Raji (cell line): ENCODE measurements around the gene NCK2.

Experiments
- POLR2A ChIP-seq: IDR thresholded peaks from 2 replicates; pipeline ENCODE4 v1.6.1; 2011; ENCODE audit warnings: low read depth, low read length, control low read depth; ENCODE audit not compliant: insufficient read depth

NCK2 gene

DNA sequence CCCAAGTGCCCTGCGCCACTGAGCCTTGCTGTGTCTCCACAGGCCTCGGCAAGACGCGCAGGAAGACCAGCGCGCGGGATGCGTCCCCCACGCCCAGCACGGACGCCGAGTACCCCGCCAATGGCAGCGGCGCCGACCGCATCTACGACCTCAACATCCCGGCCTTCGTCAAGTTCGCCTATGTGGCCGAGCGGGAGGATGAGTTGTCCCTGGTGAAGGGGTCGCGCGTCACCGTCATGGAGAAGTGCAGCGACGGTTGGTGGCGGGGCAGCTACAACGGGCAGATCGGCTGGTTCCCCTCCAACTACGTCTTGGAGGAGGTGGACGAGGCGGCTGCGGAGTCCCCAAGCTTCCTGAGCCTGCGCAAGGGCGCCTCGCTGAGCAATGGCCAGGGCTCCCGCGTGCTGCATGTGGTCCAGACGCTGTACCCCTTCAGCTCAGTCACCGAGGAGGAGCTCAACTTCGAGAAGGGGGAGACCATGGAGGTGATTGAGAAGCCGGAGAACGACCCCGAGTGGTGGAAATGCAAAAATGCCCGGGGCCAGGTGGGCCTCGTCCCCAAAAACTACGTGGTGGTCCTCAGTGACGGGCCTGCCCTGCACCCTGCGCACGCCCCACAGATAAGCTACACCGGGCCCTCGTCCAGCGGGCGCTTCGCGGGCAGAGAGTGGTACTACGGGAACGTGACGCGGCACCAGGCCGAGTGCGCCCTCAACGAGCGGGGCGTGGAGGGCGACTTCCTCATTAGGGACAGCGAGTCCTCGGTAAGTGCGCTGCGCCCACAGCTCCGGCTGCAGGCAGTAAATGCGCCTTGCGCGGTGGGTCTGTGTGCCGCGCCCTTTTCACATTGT, 136.8 kb downstream of the NCK2 start:
- no peak for TF ChIP-seq POLR2A

GRCh38 chr2:105882341-105882740, 137.6 kb downstream of the NCK2 start:
- no peak for TF ChIP-seq POLR2A

DNA sequence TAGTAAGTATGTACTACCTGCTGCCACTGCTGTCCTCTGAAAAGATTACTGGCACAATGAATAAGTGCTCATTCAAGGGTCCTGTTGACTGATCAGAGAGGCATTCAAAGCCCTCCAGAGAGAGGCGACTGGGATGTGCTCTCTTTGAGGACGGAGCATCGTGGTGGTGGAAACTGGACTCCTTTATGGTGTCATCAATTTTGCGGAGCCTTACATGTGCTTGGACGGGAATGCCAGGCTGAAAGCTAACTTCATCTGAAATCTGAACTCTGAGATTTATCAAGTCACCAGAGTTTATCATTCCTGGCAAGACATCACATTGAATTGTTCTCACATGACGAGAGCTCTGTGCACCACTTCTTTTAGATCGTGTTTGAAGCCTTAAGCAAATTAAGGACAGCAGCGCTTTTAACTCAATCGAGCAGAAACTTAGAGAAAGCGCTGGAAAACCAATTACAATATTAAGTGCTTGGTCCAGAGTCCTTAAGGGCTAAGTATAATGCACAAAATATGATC, 138.3 kb downstream of the NCK2 start:
- no peak for TF ChIP-seq POLR2A

GRCh38 chr2:105883911-105884694, 139.4 kb downstream of the NCK2 start:
- no peak for TF ChIP-seq POLR2A

GRCh38 chr2:105885456-105885855, 140.7 kb downstream of the NCK2 start:
- no peak for TF ChIP-seq POLR2A

- TF ChIP-seq POLR2A, result no peak
Measured at GRCh38 chr2:105886029-105886454, 141.3 kb downstream of the NCK2 start.

DNA sequence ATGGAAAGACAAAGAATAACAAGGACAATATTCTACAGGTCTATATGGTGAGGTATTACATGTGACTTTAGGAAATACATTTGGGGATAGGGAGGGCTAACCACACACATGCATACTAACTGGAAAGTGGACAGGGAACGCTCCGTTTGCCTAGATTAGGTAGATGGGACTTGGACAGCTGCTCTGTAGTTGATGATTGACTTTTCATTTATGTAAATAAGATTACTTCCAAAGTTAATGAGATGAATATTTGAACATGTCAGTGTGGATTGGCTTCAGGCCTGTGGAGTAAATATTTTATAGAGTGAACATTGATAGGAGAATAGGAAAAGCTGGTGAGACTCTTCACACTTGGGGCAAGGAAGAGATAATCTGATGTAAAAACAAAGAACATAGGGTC, 142.0 kb downstream of the NCK2 start:
- no peak for TF ChIP-seq POLR2A

GRCh38 chr2:105887256-105887655, 142.5 kb downstream of the NCK2 start:
- TF ChIP-seq POLR2A, result no peak

- TF ChIP-seq POLR2A, result no peak
Measured at GRCh38 chr2:105888625-105889024, 143.9 kb downstream of the NCK2 start.

DNA sequence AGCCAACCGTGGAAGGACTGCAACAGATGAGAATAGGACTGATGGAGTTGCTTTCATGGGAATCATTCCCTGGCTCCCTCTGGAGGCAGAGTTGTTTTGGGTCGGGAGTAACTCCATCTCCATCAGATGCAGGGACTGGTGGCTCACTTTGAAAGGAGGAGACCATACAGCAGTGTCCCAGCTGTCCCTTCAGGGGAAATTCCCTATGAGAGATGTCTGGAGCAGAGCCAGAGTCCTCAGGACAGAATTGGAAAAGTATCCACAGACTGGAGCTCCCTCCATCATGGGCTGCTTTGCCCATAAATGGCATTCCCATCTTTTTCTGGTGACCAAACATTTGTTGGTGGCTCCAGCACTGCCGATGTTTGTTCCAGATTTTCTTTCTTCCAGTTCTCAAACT, 144.3 kb downstream of the NCK2 start:
- TF ChIP-seq POLR2A, result no peak

- TF ChIP-seq POLR2A, result no peak
Measured at GRCh38 chr2:105890111-105890510, 145.4 kb downstream of the NCK2 start.

DNA sequence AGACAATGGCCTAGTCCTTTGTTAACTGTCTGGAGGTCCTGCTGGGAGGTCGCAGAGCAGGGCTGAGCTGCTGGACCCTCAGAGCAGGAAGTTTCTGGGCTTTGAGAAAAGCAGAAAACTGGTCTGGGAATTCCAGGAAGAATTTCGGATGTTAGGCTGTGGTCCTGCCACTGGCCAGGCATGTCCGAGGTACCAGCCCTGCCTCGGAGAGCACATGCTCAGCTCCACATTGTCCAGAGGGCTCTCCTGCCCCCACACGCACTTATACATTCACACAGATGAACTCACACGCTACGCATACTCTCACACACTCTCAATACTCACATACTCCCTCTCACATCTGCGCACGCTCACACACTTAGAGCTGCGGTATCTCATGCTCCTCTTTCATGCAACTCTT, 146.1 kb downstream of the NCK2 start:
- TF ChIP-seq POLR2A, result no peak

DNA sequence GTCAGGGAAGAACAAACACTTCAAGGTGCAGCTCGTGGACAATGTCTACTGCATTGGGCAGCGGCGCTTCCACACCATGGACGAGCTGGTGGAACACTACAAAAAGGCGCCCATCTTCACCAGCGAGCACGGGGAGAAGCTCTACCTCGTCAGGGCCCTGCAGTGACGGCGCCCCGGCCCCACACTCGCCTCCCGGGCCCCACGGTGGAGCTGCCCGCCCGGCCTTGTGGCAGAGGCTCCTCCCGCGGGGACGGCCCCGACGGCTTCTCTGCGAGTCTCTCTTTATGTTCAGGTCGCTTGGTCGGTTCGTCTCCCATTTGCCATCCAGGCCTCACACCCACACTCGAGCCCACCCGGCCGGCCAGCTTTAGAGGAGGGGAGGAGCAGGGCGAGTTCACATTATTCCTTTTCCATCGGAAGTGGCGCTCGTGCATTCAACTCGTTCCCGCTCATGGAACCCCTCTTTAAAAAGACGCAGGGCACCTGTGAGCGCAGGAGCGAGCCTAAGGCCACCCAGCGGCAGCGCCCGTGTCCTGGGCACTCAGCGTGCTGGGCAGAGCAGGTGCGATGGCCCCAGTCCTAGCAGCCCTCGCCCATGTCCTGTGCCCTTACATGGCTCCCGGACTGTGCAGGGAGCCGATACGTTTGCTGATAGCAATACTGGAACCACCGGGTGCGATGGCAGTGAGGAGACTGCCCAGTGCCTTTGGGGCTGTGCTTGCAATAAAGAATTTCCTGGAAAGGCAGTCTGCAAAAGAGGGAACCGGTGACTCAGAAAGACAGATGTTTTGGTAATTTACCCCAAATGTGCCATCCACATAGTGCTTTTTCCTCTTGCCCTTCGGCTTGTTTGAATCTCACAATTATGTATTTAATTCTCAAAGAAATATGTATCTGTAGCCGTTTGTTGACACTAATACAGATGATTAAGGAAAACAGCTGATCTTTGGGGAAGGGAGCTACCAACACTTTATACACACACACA, 148.6 kb downstream of the NCK2 start:
- TF ChIP-seq POLR2A, result no peak

DNA sequence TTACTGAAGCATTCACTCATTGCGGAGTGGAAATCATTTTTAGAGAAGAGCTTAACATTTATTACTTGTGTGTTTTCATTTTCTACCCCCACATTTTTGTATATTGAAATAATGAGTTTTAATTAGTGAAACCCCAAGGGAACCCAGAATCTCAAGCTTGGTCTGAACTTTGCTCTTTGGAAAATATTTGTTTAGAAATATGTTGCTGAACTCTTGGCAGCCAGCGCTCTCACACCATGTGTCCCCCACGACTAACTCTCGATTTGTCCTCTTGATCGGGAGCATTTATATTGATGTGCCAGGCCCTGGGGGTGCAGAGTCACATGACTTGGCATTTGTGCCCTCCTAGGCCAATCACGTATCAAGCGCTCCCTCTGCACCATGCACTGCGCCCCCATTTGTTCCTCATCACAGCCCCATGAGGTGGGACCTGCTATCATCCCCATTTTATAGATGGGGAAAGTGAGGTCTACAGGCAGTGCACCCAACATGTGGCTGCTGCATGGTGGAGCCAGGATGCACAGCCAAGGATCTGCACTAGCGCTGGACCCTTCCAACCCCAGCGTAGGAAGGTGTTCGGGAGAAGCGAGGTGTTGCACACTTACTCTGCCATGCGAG, 149.7 kb downstream of the NCK2 start:
- TF ChIP-seq POLR2A, result no peak

DNA sequence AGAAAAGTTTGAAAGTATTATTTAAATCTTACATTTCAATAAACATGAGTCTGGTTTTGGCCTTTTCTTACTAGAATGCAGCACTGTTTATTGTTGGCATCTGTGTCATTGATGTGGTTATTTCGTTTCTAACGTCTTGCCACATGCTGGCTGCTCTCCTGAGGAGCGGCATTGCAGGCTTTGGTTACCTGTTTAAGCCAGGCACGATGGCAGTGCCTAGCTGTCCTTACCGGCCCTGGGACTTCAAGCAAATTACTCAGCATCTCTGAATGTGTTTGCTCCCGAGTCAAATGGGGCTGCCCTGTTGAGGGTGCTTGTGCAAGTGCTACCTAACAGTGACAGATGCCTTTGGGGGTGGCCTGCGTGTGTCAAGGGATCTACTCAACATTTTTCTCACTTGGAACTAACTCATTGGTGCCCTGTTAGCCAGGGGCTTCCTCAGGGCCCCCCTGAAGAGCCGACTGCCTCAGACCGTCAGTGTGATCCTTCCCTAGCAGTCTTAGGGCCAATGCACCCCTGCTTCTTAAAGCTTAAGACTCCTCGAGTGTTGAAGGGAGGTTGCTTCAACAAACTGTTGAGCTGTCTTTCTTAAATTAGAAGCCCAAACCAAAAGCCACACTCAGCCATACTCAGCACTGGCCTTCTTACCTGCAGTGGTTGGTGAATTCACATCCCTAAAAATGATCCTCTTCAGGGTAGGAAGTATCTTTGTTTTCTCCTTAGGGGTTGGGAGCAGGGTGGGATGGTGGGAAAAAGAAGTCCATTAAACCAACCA, 151.5 kb downstream of the NCK2 start:
- TF ChIP-seq POLR2A, result no peak
